Stimulated activated CD8-positive, alpha-beta memory T cell treated with anti-CD3 and anti-CD28 coated beads, Interleukin-7, amount 100 ng/mL, for 48 hours (primary cell): ENCODE data around the gene MB21D2.
A peak's percentile ranks its signal among the peaks of the same experiment; 100 is the strongest.

Experiments used
- DNase-seq, 2 donors: peaks; one replicate each; pipeline ENCODE4 v3.0.0-alpha.2; 2020; ENCODE audit warnings: low read depth in 1 of 2; ENCODE audit errors: extremely low read depth in 1 of 2

MB21D2 gene

GRCh38 chr3:192894676-192895075 lies 23.0 kb downstream of the MB21D2 start:
- no peak for DNase-seq

DNA sequence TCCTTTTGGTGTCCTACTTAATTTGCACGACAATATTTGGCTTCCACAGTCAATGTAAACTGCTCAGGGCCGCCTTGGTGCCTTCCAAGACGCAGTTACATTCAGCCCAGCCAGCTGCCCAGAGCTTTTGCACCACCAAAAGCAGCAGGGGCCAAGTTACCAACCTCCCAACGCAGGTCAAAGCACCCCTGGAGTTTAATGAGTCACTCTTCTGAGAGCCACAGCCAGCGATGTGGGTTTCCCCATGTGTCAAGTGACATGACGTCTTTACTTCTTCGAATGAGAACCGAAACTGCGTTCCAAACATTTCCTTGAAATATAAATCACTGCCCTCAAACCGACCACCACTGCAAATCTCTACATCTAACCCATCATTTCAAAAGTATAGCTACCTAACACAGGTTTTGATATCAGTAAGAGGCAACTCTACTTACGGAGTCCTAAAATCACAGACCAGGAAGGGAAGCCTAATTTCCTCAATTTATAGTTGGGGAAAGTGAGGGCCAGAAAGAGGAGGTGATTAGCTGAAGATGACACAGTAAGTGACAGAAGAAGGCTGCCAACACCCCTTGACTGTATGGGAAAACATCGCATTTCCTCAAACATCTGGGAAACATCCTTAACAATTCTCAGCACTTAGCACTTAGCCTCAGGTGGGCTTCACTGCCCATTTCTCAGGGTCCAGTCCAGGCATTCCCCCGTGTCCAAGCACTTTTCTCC lies 24.5 kb downstream of the MB21D2 start:
- DNase-seq, result peak; percentile 41 to 78

- no peak for DNase-seq
These were observed 27.0 kb downstream of the MB21D2 start for GRCh38 chr3:192890347-192891335.

- DNase-seq, result no peak
These were observed 28.0 kb downstream of the MB21D2 start for GRCh38 chr3:192889679-192890078.

DNA sequence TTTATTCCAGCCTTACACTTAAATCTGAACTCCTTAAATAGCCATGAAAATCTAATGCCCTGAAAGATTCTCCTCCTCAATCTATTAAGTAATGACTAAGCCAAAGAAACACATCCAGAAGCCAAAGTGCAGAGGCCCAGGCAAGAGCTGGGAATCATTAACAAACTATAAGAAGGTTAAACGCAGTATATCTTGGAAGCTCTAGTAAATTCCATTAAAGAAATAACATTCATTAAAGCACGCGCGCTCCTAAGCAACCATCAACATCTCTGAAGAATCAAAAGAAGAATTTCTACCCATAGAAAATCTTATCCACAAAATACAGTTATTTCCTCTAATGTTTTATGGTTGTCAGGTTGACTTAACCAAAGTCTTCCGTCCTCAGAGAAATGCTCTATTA lies 29.5 kb downstream of the MB21D2 start:
- no peak for DNase-seq

DNA sequence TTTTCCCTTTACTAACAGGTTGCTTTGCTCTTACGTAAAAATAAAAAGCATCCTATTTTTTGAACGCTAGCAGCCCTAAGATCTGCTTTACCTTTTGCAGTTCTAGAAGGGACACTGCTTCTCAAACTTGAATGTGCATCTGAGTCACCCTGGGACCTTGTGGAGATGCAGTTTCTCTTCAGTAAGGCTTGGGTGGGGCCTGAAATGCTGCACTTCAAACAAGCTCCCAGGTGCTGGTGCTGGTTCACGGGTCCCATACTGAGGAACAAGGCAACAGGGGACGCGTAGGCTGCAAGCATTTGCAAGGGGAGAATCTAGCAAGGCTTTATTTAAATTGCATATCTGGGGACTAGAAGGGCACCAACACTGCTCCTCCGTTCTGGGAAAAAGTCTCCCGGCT lies 30.0 kb downstream of the MB21D2 start:
- no peak for DNase-seq

GRCh38 chr3:192887047-192887446 lies 30.6 kb downstream of the MB21D2 start:
- no peak for DNase-seq

DNA sequence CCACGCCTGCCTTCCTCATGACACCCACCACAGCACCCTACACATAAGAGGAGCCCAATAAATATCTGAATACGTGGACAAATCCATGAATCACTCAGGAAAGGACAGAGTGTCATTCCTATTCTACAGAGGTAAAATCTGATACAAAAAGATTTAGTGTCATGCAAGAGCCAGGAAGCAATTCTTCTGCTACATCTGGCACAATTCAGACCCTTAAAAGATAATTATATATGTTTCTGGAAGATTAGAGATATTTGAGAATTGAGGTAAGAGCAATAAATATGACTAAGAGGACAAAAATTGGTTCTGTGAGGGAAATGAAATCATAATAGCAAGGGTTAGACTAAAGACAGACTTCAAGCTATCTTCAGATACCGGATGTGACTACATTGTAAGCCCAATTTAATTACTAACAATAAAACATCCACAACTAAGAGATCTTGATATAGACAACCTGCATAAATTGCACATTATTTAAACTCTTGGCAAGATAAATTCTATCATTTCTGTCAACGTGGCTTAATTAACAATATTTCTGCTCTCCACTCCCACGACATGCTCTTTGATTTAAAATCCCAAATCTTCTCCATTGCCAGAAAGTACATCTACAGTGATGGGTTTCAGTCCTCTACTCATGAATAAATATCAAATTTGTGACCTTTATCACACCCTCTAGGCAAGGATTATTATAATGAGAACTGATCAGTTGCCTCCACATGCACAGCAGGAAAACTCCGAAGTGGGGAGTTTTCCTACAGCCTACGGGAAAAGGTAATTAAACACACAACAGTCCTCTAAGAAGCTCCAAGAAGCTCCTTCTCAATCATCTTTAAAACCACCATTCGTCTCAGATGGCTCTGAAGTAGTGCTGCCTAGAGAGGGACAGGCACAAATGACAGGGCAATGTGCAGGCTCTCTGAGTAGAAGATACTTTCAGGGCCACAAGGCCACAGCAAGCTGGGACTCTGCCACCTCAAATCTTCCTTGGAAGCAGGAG lies 32.6 kb downstream of the MB21D2 start:
- no peak for DNase-seq

DNA sequence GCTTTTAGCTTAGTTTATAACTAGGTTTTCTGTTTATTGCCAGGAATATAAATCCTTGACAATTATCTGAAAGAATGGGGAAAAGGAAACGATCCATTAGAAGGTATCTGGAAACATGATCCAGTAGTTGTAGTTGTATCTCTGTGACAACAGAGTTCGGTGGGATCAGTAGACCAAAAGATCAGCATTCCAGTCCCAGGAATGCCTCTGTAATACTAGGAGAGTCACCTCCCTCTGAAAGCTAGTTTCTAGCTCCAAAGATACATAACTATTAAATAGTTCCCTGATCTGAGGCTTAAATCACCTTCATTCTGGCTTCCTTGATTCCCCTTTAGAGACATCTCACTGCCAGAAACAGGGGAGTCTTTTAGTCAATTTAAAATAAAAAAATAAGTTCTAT lies 34.1 kb downstream of the MB21D2 start:
- DNase-seq, result no peak

DNA sequence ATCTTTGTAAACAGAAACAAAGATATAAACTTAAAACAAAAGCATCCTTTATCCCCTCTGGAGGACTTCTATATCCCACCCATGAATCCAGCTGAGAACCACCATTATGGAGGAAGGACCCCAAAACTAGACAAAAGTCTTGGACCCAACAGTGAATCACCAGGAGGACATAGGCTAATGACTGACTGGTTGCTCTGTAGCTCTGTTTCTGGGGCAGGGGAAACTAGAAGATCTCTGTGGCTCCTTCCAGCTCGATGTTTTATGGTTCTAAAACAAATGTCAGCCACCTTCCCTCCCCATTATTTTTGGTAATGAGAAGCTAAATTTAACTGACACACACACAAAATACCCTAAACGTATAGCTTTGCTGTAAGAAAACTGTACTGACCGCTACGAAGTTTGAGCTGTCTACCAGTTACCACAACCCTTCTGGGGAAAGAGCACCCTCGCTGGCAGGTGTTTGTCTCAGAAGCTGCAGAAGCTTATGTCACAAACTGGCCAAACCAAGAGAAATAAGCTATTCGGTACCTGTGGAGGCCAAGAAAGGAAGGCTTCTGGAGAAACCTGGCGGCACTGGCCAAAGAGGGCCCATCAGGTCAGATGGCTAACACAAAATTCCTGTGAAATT lies 36.4 kb downstream of the MB21D2 start:
- DNase-seq, result no peak

DNA sequence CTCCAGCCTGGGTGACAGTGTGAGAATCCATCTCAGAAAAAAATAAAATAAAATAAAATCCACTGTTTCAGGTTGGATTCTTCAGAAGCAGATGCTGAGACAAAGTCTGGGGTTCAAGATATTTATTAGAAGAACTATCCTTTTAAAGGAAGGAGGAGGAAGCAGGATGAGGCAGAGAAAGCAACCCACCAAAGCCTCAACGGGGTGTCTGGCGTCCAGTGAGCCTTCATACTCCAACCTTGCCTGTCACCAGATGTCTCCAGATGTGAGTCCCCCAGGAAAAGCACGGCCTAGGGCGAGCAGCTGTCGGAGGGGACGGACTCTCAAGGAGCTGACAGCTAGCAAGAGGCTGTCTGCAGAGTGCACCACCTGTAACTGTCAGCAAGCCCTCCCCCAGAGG lies 37.3 kb downstream of the MB21D2 start:
- no peak for DNase-seq

GRCh38 chr3:192879346-192880031 lies 38.2 kb downstream of the MB21D2 start:
- DNase-seq, result no peak

GRCh38 chr3:192875971-192876565 lies 41.6 kb downstream of the MB21D2 start:
- no peak for DNase-seq

DNA sequence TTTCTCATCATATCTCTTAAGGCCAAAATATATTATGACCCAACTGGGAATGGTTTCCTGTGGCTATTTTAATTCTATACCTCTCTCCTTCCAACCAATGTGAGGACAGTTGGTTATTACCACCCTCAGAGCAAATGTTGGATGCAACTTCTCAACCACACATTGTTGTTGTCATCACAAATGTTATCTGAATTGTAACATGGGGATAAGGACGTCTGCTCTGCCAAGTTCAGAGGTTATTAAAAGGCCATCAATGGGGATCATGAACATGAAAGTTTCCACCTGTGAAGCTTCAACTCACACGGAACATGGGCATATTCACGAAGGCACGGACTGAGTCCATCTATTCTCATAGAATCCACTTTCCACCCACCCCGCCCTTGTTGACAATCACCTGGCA lies 46.8 kb downstream of the MB21D2 start:
- no peak for DNase-seq

GRCh38 chr3:192869131-192870031 lies 48.3 kb downstream of the MB21D2 start:
- no peak for DNase-seq

GRCh38 chr3:192867645-192868044 lies 50.0 kb downstream of the MB21D2 start:
- no peak for DNase-seq

DNA sequence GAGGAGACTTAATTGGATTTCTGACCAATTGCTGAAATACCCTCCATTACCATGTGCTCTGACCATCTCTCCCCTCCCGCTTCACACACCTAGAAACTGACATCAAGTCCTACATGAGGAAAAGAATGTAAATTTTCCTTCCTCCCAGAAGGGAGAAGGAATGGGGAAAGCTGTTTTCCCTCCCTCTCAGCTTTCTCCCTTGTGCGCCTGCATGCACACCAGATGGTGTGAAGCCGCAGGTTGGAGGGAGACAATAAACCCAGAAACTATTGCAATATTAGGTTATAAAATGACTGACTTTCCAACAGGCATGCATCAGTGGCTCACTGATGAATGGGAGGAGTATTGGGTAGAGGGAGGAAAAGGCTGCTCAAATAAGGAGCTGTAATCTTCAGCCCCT lies 50.9 kb downstream of the MB21D2 start:
- DNase-seq, result no peak

DNA sequence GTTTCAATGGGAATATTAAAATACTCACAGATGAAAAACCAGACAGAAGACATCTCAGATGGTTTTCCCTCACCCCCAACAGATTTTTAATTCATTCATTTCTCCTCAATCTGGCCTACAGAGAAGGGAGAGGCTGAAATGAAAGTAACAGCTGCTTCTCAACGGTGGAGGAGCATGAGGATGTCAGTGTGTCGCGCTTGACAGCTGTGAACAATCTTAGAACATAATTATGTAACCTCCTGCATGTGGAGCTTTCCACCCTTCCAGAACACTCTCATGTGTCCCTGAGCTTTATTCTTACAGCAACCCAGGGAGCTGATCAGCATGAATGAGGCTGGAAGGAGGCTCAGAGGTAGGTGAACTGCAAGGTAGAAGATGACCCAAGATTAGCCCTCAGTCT lies 52.7 kb downstream of the MB21D2 start:
- no peak for DNase-seq

DNA sequence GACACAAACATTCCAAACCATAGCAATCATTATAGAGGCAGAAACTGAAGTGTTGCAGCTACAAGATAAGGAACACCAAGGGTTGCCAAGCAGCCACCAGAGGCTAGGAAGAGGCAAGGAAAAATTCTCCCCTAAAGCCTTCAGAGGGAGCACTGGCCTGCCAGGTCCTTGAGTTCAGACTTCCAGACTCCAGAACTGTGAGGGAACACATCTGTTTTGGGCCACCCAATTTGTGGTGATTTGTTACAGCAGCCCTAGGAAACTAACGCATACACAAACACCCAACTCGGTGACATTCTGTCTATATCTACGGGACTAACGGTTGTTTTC lies 54.6 kb downstream of the MB21D2 start:
- no peak for DNase-seq
